ENCODE results near the gene SLC17A7. TPM values are rescaled to one million over a fixed set of nuclear protein-coding genes. Genes with fewer than 3 reads are reported as not detected.

Gene SLC17A7
- total RNA-seq, 2 experiments from 2014 or later: 0.19 to 0.55 TPM

DNA sequence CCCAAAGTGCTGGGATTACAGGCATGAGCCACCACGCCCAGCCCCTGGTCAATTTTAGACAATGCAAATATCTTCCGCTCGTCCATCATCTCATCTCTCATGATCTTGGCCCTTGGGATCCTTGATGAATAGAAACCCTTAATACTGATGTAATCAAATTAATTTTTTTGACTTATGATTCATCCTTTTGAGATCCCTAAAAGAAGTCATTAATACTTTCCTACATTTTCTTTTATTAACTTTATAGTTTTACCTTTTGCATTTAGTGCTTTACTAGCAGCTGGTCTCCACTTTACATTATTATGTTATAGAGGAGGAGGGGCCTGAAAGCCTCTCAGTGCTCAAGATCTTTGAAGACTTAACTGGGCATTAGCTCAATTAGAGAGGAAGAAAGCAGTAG, 60.9 kb downstream of the SLC17A7 start:
- CTCF ChIA-PET: interaction anchor here (1.0 to 2.6 kb wide), 3 partner anchors 11 to 283 kb away, joined by 3 to 7 read pairs (median 3); partner anchors contain the start of gene FLT3LG
- H3K4me3 Mint-ChIP-seq: no peak overlapping the region
- H3K9me3 Mint-ChIP-seq (ENCODE audit: low read depth): peaks cover 3% of the 10 kb centered on the region
- peaks cover 27% of the 10 kb centered on the region for H3K27me3 Mint-ChIP-seq
- peaks cover 3% of the 10 kb centered on the region for H3K36me3 Mint-ChIP-seq
- no peak for ATAC-seq
- H3K4me1 Mint-ChIP-seq: no peaks in the 10 kb centered on the region
- H3K27ac Mint-ChIP-seq: no peak overlapping the region
- no peak for DNase-seq

Other genes with a start within 250 kb of the SLC17A7 start
- gene SLC6A16, start 116.3 kb downstream of the SLC17A7 start, total RNA-seq: 1 to 10 TPM; 2.5 to 2.7 TPM
- 100 to 1,000 TPM; 126 to 177 TPM for gene CD37, start 106.1 kb downstream of the SLC17A7 start, total RNA-seq
- not detected for gene TEAD2, start 79.1 kb downstream of the SLC17A7 start, total RNA-seq
- not detected for gene DKKL1, start 77.7 kb downstream of the SLC17A7 start, total RNA-seq
- gene KASH5, start 53.3 kb downstream of the SLC17A7 start, total RNA-seq: under 1 TPM in 1 of 2 experiments, not detected in 1; 0.64 TPM
- not detected for gene PTH2, start 18.1 kb downstream of the SLC17A7 start, total RNA-seq
- not detected for gene GFY, start 16.1 kb downstream of the SLC17A7 start, total RNA-seq
- 100 to 1,000 TPM; 148 to 158 TPM for gene PIH1D1, start 10.3 kb upstream of the SLC17A7 start, total RNA-seq
- gene ALDH16A1, start 11.7 kb upstream of the SLC17A7 start, total RNA-seq: 10 to 100 TPM; 37.2 to 45.2 TPM
- gene FLT3LG, start 32.7 kb upstream of the SLC17A7 start, total RNA-seq: 100 to 1,000 TPM; 112 to 151 TPM
- gene RPL13A, start 46.1 kb upstream of the SLC17A7 start, total RNA-seq: 1,000 to 10,000 TPM; 2,143 to 2,523 TPM
- 1,000 to 10,000 TPM; 1,876 to 2,018 TPM for gene RPS11, start 54.9 kb upstream of the SLC17A7 start, total RNA-seq
- gene FCGRT, start 71.1 kb upstream of the SLC17A7 start, total RNA-seq: 1 to 10 TPM; 2.1 to 7.9 TPM
- gene RCN3, start 86.5 kb upstream of the SLC17A7 start, total RNA-seq: under 1 TPM; 0.19 to 0.53 TPM
- 10 to 100 TPM; 77.3 to 96.1 TPM for gene NOSIP, start 139.0 kb upstream of the SLC17A7 start, total RNA-seq
- gene PRRG2, start 139.8 kb upstream of the SLC17A7 start, total RNA-seq: 1 to 10 TPM in 1 of 2 experiments, under 1 TPM in 1; 0.49 to 2.4 TPM
- 10 to 100 TPM; 34.8 to 46.5 TPM for gene PRR12, start 149.7 kb upstream of the SLC17A7 start, total RNA-seq
- gene RRAS, start 198.6 kb upstream of the SLC17A7 start, total RNA-seq: 1 to 10 TPM; 6.6 to 9.6 TPM
- gene SCAF1, start 200.7 kb upstream of the SLC17A7 start, total RNA-seq: 10 to 100 TPM; 78.8 to 79.3 TPM
- 100 to 1,000 TPM; 159 to 170 TPM for gene IRF3, start 224.3 kb upstream of the SLC17A7 start, total RNA-seq
- gene BCL2L12, start 224.4 kb upstream of the SLC17A7 start, total RNA-seq: 10 to 100 TPM; 90.6 to 94.5 TPM
- gene PRMT1, start 235.7 kb upstream of the SLC17A7 start, total RNA-seq: 100 to 1,000 TPM; 145 to 257 TPM
- 1 to 10 TPM; 2.7 to 3.5 TPM for gene ADM5, start 248.1 kb upstream of the SLC17A7 start, total RNA-seq
- gene CPT1C, start 249.6 kb upstream of the SLC17A7 start, total RNA-seq: 1 to 10 TPM; 1.6 TPM